Measurements from ENCODE around the gene ACOT7. TPM values are rescaled to one million over a fixed set of nuclear protein-coding genes. Genes with fewer than 3 reads are reported as not detected.
A peak's percentile ranks its signal among the peaks of the same experiment; 100 is the strongest.

The ACOT7 gene
- total and polyA plus RNA-seq, 2 donors from 2014 or later: 23.0 to 135 TPM

DNA sequence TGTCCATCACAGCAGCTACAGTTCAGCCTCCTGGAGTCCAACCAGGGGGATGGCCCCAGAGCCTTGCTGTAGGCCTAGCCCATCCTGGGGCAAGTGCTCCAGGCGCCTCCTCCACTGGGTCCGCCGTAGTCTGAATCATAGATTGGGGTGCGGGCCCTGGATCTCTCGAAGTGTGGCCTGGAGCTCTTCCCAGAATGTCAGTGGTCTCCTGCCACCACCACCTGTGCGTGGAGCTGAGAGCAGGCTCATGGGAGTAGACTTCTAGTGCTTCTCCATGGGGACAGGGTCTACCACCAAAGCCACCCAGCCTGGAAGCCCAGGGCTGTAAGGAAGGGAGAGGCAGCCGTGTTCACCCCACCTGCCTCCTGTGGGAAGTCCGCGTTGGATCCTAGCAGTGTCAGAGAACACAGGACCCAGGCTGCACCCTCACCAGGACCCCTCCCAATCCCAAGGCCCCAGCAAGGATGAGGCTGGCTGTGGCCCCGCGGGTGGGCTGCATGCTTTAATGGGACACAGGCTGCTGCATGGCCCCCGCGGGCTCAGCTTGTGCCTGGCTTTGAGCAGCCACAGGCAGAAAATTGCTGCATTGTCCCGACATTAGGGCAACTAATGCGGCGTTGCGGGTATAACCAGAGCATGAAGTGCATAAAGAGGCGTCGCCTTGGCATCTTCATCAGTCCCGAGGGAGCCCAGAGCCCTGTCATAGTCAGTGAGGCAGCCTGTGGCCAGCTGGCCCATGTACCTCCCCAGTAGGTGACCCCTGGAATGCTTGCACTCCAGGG, 150.3 kb downstream of the ACOT7 start:
- DNase-seq: peak in 2 of 5 donors; percentile 40 to 72
- FAIRE-seq: no peak

DNA sequence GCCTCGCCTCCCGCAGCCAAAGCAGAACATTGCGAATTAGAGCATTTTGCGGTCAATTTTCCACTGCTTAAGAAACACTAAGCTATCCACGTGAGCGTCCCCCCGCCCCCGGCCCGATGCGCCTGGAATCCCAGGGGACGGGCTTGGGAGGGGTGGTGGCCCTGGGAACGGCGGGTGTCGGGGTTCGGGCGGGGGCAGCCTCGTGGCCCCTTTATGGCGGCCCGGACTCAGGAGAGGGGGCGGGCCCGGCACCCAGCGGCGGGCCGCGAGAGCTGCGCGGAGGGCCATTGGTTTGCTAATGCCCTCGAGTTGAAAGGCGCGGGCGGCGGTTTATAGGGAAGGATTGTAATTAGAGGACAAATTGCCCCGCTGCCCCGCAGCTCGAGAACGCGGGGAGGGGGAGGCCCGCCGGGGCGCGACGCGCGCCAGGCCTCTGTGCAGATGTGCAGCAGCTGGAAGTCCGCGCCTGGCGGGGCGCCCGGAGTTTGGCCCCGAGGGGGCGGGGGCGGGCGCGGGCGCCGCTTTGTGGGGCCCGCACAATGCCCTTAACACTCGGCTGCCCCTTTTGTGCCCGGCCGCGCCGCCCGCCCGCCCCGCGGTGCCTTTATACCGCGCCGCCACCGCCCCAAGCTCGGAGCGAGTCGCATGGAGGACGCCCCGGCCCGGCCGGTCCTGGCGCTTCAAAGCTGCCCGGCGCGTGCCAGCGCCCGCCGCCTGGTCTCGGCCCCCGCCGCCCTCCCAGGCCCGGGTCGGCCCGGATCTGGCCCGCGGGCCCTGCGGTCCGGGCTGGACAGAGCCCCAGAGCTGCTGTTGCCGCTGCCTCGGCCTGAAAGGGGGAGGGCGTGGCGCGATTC, 151.5 kb downstream of the ACOT7 start:
- peak in 3 of 5 donors; percentile 23 to 69 (median 58) for DNase-seq
- intact Hi-C loops (cut with DNase I): loop anchor here (10.0 kb wide), 1 partner anchor 187 kb away; no protein-coding TSS in a partner anchor
- Histone ChIP-seq H3K27ac (ENCODE audit: low read depth in 2 of 2, low read length in 2 of 2) (no peak overlapping the region), H3K27me3 (ENCODE audit: control insufficient read depth, insufficient read depth, low read length) (peaks cover 41% of the 10 kb centered on the region), H3K9ac (ENCODE audit: low read length in 3 of 3) (no peak overlapping the region), H3K4me3 (ENCODE audit: low read length in 3 of 3) (no peak overlapping the region), H3K36me3 (ENCODE audit: control insufficient read depth in 2 of 3, insufficient read depth in 3 of 3, low read length in 3 of 3) (no peaks in the 10 kb centered on the region), H3K9me3 (ENCODE audit: control insufficient read depth in 2 of 3, insufficient read depth in 1 of 3, low read length in 3 of 3) (no peaks in the 10 kb centered on the region), H3K4me1 (ENCODE audit: control insufficient read depth in 2 of 3, insufficient read depth in 2 of 3, low read depth in 1 of 3, low read length in 3 of 3) (peaks cover 0 to 2% (median 0%) of the 10 kb centered on the region in 3 donors)
- no peak for FAIRE-seq
- TF ChIP-seq, protein P1, sequence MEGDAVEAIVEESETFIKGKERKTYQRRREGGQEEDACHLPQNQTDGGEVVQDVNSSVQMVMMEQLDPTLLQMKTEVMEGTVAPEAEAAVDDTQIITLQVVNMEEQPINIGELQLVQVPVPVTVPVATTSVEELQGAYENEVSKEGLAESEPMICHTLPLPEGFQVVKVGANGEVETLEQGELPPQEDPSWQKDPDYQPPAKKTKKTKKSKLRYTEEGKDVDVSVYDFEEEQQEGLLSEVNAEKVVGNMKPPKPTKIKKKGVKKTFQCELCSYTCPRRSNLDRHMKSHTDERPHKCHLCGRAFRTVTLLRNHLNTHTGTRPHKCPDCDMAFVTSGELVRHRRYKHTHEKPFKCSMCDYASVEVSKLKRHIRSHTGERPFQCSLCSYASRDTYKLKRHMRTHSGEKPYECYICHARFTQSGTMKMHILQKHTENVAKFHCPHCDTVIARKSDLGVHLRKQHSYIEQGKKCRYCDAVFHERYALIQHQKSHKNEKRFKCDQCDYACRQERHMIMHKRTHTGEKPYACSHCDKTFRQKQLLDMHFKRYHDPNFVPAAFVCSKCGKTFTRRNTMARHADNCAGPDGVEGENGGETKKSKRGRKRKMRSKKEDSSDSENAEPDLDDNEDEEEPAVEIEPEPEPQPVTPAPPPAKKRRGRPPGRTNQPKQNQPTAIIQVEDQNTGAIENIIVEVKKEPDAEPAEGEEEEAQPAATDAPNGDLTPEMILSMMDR (IDR thresholded peaks at IDR 0.05; ENCODE audit: borderline replicate concordance, extremely low read depth, insufficient read depth): no peak

More for the DNA sequence above, 150.3 kb downstream of the ACOT7 start:
- TF ChIP-seq, protein P1 (IDR thresholded peaks at IDR 0.05; ENCODE audit: borderline replicate concordance, extremely low read depth, insufficient read depth): no peak
- peaks cover 0 to 2% (median 0%) of the 10 kb centered on the region in 3 donors for H3K4me1 ChIP-seq (ENCODE audit: control insufficient read depth in 2 of 3, insufficient read depth in 2 of 3, low read depth in 1 of 3, low read length in 3 of 3)
- intact Hi-C loops (cut with DNase I): loop anchor here (10.0 kb wide), 1 partner anchor 188 kb away; no protein-coding TSS in a partner anchor
- H3K9me3 ChIP-seq (ENCODE audit: control insufficient read depth in 2 of 3, insufficient read depth in 1 of 3, low read length in 3 of 3): no peaks in the 10 kb centered on the region
- H3K4me3 ChIP-seq (ENCODE audit: low read length in 3 of 3): no peak overlapping the region
- H3K36me3 ChIP-seq (ENCODE audit: control insufficient read depth in 2 of 3, insufficient read depth in 3 of 3, low read length in 3 of 3): no peaks in the 10 kb centered on the region
- no peak overlapping the region for H3K9ac ChIP-seq (ENCODE audit: low read length in 3 of 3)
- peaks cover 41% of the 10 kb centered on the region for H3K27me3 ChIP-seq (ENCODE audit: control insufficient read depth, insufficient read depth, low read length)
- no peak overlapping the region for H3K27ac ChIP-seq (ENCODE audit: low read depth in 2 of 2, low read length in 2 of 2)

DNA sequence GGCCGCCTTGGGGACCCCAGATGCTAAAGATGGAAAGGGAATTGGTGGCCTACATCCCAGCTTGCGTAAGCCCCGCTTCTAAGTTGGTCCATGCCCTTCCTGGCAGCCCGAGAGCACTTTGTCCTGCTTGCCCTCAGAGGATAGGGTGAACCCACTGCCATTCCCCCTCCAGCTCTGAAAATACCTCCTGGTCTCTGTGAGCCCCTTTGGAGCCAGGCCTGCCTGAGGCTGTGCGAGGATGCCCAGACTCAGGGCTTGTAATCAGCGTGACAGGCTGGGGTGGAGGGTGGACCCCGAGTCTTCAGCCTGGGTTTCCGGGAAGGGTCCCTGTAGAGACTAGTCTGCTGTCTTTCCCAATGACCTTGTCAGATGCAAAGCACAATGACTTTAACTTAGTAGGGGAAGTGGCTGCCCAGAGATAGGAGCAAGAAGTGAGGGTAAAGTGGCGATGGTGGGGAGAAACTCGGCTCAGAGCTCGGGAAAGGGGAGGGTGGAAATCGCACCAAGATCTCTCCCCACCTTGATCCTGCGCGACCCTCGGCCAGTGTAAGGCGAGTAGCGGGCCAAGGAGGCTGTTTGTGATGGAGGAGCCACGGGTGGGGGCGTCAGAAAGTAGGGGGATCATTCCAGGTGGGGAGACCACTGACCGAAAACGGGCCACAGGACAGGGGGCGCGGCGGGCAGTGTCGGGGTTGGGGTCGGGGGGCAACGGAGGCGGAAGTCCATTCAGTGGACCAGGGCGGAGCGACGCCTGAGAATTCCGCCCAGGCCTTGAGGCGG, 152.3 kb downstream of the ACOT7 start:
- intact Hi-C loops (cut with DNase I): loop anchor here (10.0 kb wide), 1 partner anchor 186 kb away; no protein-coding TSS in a partner anchor
- DNase-seq (peak in 2 of 5 donors; percentile 43 to 60), FAIRE-seq (no peak)
- TF ChIP-seq, protein P1 (IDR thresholded peaks at IDR 0.05; ENCODE audit: borderline replicate concordance, extremely low read depth, insufficient read depth): no peak
- peaks cover 0 to 3% (median 0%) of the 10 kb centered on the region in 3 donors for H3K4me1 ChIP-seq (ENCODE audit: control insufficient read depth in 2 of 3, insufficient read depth in 2 of 3, low read depth in 1 of 3, low read length in 3 of 3)
- peaks cover 38% of the 10 kb centered on the region for H3K27me3 ChIP-seq (ENCODE audit: control insufficient read depth, insufficient read depth, low read length)
- H3K27ac ChIP-seq (ENCODE audit: low read depth in 2 of 2, low read length in 2 of 2): no peak overlapping the region
- no peaks in the 10 kb centered on the region for H3K36me3 ChIP-seq (ENCODE audit: control insufficient read depth in 2 of 3, insufficient read depth in 3 of 3, low read length in 3 of 3)
- H3K9ac ChIP-seq (ENCODE audit: low read length in 3 of 3): no peak overlapping the region
- H3K4me3 ChIP-seq (ENCODE audit: low read length in 3 of 3): no peak overlapping the region
- H3K9me3 ChIP-seq (ENCODE audit: control insufficient read depth in 2 of 3, insufficient read depth in 1 of 3, low read length in 3 of 3): no peaks in the 10 kb centered on the region

Measured in kidney (tissue), 14 donors.